NCI-H187 treated with DMSO at 0.1 percent for 48 hours (cell line): ENCODE results near the gene MUC5B.

Experiments
- DNase-seq: peaks from one replicate; lab custom pipeline; 2025; lab: John Stamatoyannopoulos, UW

Gene MUC5B

DNA sequence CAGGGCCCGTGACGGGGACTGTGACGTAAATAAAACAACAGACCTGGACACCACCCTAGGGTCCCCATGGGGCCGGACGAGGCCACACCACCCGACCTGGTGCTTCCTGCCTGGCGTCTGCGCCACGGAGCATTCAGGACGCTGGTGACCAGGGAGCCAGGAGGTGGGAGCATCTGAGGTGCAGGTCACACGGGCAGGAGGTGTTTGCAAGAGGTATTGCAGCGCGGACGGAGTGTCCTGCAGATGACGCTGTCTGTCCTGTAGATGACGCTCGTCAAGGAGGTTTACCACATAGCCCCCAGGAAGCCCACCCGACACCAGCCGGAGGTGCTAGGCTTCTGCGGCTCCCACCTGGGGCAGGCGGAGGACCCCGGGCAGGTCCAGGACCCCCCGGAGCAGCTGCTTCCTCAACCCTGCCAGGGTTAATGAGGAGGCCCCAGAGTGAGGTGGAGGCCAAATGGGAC is 986 bp upstream of the MUC5B start:
- no peak for DNase-seq

- no peak for DNase-seq
Observed at GRCh38 chr11:1223346-1224110, 662 bp downstream of the MUC5B start.

DNA sequence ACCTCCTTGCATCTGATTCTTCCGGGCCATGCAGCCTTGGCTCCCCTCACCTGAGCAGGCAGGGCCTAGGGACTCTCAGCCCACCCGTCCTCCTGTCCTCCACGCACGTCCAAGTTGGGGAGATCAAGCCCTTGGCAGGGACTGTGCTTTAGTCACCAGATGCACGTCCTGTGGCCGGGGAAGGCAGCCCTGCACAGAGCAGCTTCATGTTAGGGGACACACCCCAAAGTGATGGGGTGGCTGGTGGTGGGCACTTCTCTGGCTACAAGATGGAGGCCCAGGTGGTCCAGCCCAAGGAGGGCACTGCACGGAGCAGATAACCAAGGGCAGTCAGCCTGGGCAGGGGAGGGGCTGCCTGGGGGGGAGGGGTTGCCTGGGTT is 1.2 kb downstream of the MUC5B start:
- DNase-seq: no peak

GRCh38 chr11:1224491-1225385 is 1.9 kb downstream of the MUC5B start:
- DNase-seq: no peak

DNA sequence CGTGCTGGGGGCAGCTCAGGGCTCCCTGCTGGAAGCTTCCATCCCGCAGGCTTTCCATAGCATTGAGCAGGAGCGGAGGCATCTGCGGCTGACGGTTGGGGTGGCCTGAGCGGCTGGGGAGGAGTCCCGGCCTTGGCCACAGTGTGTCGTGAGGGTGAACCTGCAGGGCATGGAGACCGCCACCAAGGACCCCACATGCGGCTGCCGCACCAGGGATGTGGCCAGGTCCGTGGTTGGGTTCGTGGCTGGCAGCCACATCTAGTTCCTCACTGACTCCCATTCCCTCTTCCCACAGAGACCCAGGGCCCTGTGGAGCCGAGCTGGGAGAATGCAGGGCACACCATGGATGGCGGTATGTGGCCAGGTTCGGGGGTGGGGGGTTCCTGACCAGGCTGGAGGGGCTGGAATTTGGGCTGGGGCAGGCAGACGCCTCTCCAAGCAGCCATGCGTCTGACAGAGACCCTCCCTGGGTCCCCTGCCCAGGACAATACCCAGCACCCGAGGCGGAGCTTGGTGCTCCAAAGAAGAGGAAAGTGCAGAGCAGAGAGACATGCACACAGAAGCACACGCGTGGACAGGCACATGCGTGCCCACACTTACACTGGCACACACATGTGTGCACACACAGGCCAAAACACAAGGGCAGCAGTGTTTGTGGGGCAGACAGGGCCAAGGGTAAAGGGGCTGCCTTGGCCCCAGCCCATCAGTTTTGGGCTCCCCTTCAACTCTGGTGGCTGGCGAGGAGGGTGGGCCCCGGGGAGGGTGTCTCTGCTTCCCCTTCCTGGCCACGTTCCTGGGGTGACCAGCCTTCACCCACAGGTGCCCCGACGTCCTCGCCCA is 2.7 kb downstream of the MUC5B start:
- no peak for DNase-seq

DNA sequence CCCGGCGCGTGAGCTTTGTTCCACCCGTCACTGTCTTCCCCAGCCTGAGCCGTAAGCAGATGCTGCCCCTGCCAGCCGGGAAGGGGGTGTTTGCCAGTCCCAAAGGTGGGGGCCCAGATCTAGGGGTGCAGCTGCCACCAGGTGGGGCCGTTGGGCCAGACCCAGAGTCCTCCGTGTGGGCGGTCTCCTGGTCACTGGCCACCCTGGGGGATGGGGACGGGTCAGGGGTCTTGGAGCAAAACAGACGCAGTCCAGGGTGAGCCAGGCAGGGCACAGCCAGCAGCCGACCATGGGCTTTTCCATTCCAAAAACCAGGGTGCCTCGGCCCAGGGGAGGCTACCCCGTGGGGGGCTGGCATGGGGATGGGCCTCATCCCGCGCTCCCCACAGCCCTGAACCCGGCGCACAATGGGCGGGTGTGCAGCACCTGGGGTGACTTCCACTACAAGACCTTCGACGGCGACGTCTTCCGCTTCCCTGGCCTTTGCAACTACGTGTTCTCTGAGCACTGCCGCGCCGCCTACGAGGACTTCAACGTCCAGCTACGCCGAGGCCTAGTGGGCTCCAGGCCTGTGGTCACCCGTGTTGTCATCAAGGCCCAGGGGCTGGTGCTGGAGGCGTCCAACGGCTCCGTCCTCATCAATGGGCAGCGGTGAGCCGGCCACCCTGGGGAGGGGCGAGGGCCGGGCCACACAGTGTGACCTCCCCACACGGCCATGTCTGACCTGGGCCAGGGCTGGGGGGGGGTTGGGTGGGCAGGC is 3.5 kb downstream of the MUC5B start:
- no peak for DNase-seq

DNA sequence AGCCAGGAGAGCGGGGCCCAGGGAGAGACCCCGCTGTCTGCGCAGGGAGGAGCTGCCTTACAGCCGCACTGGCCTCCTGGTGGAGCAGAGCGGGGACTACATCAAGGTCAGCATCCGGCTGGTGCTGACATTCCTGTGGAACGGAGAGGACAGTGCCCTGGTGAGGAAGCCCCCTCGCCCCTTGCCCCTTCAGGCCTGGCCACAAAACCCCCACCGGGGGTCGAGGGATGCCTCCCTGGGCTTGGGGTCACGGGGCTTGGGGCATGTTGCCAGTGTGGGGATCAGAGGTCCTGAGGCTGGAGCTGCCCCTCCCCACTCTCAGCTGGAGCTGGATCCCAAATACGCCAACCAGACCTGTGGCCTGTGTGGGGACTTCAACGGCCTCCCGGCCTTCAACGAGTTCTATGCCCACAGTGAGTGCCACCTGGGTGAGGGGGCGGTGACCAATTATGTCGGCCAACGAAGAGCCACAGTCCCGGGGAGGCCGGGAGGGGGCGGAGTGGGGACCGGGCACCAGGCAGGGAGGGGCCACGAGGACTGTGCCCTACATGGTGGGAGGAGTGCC is 4.2 kb downstream of the MUC5B start:
- no peak for DNase-seq

DNA sequence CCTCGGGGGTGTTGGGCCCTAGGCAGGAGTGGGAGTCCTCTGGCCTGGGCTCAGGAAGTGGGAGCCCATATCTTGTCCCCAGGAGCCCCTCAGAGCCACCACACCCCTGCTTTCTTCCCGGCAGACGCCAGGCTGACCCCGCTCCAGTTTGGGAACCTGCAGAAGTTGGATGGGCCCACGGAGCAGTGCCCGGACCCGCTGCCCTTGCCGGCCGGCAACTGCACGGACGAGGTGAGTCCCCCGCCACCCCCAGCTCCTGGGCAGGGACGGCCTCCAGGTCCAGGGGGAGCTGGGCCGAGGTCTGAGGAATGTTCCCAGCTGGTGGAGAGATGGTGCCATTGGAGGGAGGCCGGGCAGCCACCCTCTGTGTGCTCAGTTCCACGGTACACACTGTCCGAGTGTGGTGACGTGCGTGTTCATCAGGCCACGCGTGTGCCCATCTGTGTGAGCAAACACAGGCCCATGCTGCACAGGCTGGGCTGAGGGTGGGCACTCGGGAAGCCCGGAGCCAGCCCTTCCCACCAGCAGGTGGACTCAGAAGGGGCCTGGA is 4.8 kb downstream of the MUC5B start:
- no peak for DNase-seq

DNA sequence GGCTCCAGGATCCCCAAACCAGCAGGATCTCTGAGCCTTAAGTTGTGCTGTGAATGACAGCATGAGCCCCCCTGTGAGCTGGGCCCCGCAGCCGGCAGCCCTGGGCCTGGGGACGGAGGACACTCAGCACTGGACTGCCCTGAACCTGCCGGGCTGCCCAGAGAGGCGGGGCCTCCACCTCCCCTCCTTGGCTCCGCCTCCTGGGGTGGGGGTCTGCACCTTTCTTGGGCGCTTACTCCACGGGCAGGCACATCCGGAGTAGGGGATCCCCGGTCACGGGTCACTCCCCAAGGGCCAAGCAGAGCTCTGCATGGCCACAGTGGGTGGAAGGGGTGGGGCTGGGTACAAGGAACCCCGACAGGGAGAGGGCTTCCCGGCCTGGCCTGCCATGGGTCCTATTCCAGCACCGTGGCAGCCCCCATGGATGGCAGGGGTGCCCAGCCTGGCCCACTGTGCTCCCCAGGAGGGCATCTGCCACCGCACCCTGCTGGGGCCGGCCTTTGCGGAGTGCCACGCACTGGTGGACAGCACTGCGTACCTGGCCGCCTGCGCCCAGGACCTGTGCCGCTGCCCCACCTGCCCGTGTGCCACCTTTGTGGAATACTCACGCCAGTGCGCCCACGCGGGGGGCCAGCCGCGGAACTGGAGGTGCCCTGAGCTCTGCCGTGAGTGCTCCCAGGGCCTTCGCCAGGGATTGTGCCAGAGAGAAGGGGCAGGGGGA is 5.4 kb downstream of the MUC5B start:
- no peak for DNase-seq

- DNase-seq: no peak
Observed at GRCh38 chr11:1228921-1229451, 6.1 kb downstream of the MUC5B start.

- DNase-seq: no peak
Observed at GRCh38 chr11:1229471-1230120, 6.7 kb downstream of the MUC5B start.

GRCh38 chr11:1230121-1230455 is 7.2 kb downstream of the MUC5B start:
- DNase-seq: no peak

DNA sequence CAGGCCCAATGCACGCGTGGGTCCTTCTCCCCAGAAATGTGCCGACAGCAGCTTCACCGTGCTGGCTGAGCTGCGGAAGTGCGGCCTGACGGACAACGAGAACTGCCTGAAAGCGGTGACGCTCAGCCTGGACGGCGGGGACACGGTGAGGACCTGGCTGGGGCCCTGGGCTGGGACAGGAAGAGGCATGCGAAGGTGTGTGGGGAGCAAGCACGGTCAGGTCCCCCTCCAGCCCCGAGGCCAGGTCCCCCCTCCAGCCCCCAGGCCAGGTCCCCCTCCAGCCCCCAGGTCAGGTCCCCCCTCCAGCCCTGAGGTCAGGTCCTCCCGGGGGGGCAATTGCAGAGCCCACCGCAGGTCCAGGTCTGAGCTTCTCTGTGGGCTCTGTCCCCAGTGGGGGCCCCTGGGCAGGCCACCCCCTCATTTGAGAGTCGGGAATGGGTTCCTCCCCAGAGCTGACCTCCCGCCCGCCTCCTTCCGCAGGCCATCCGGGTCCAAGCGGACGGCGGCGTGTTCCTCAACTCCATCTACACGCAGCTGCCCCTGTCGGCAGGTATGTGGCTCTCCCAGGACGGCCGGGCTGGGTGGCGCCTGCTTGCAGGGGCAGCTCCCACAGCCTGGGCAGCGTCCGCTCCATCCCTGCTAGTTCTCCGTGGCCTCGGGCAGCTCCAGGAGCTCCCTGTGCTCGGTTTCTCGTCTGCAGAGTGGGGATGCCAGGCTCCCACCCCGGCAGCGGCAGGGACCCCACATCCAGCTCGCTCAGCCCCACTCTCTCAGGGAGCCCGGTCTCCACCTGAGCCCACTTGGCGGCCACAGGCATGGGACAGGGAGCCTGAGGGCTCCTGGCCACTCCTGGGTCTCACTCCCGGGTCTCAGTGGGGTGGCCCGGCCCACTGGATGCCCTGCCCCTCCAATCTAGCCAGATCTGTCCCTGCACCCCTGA is 7.9 kb downstream of the MUC5B start:
- DNase-seq: no peak

GRCh38 chr11:1231396-1232020 is 8.6 kb downstream of the MUC5B start:
- DNase-seq: no peak

DNA sequence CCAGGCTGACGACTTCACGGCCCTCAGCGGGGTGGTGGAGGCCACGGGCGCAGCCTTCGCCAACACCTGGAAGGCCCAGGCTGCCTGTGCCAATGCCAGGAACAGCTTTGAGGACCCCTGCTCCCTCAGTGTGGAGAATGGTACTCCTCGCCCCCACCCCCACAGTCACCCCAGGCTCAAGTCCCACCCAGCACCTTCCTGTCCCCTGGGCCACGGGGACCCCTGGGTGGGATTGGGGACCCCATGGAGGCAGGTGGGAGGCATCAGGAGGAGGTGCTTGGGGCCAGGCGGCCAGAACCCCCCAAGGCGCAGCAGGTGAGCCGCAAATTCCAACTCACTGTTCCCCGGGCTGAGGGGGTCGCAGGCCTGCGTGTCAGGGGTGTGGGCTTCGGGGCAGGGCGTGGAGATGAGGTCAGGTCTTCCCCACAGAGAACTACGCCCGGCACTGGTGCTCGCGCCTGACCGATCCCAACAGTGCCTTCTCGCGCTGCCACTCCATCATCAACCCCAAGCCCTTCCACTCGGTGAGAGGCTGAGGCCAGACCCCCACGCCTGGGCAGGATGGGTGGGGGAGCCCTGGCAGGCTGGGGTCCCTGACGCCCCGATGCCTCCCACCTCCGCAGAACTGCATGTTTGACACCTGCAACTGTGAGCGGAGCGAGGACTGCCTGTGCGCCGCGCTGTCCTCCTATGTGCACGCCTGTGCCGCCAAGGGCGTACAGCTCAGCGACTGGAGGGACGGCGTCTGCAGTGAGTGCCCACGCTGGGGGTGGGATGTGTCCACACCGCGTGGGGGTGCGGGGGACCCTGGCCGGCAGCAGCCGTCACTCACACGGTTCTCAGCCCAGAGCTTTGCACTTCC is 9.4 kb downstream of the MUC5B start:
- DNase-seq: no peak

GRCh38 chr11:1232883-1233321 is 10.0 kb downstream of the MUC5B start:
- no peak for DNase-seq
